GM13976 (cell line): ENCODE data around the gene RTN1.

ENCODE experiments used
- DNase-seq: peaks from one replicate; pipeline ENCODE4 v3.0.0; 2012; ENCODE audit warnings: low spot score
- CTCF ChIP-seq: IDR thresholded peaks from 2 replicates; pipeline ENCODE4 v1.5.1; 2012; ENCODE audit warnings: borderline replicate concordance, mild to moderate bottlenecking; ENCODE audit not compliant: insufficient read depth; ENCODE audit errors: extremely low read depth, missing control alignments, control extremely low read depth
- in situ Hi-C: fragments of 300-500 bp; cut with MboI; formaldehyde crosslinking; loops from one replicate; pipeline ENCODE4 v1.12.0; 2022; ENCODE audit warnings: low sequenced_read_pairs, mixed read lengths, inconsistent platforms; ENCODE audit not compliant: unreplicated experiment

Gene RTN1

DNA sequence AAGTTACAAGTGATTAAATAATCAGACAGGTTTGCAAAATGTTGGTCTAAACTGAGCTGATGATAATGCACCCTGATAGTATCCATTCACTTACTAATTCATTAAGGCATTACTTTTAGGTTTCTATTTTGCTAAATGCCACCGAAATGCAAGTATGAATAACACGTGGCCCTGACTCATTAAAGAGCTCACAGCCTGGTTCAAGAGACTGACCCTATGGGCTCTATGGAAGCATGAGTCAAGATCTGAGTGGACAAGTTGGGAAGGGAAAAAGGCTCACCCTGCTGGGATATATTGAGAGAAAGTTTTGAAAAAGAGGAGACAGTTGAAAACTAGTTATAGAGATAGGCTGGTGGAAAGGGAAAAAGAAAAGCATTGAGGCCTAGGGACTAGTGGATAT, 34.6 kb upstream of the RTN1 start:
- no peak for DNase-seq
- in situ Hi-C loops, result no loop called here
- no peak for TF ChIP-seq CTCF

GRCh38 chr14:59904184-59904583, 33.6 kb upstream of the RTN1 start:
- TF ChIP-seq CTCF, result no peak
- in situ Hi-C loops, result no loop called here
- DNase-seq, result no peak

- in situ Hi-C loops, result no loop called here
- no peak for DNase-seq
- no peak for TF ChIP-seq CTCF
Observed at GRCh38 chr14:59900556-59900955, 30.0 kb upstream of the RTN1 start.

DNA sequence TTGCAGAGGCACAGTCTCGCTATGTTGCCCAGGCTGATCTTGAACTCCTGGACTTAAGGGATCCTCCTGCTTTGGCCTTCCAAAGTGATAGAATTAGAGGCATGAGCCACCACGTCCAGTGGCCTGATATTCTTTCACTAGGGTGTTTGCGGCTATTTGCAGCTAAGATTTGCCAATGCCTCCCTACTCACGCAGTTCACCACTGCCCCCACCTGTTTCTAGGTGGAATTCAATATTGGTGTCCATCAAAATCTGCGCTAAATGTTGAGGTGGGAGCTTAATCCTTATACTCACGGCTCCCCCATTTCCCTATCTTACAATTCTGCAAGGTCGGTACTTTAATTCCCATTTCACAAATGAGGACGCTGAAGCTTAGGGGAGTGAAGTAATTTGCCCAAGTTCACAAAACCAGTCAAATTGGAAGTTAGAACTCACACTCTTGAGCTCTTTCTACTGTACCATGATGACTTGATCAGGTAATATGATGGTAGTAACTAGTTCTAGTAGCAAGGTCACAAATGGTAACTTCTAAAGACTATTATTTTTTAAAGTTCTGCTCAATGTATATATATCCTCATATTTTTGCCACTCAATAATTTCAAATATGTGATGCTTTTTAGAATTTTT, 27.3 kb upstream of the RTN1 start:
- TF ChIP-seq CTCF, result peak; percentile 12
- in situ Hi-C loops, result no loop called here
- peak; percentile 14 for DNase-seq

GRCh38 chr14:59895721-59896120, 25.1 kb upstream of the RTN1 start:
- no peak for DNase-seq
- no peak for TF ChIP-seq CTCF
- in situ Hi-C loops, result no loop called here

- DNase-seq, result no peak
- in situ Hi-C loops, result no loop called here
- TF ChIP-seq CTCF, result no peak
Observed at GRCh38 chr14:59890676-59891075, 20.1 kb upstream of the RTN1 start.
